ENCODE results near the gene VPS51.

The VPS51 gene

GRCh38 chr11:65160643-65161042, 64.6 kb downstream of the VPS51 start:
- DNase-seq (ENCODE audit: extremely low read depth in 1 of 2, low read depth in 1 of 2), result no peak
